ENCODE measurements around the gene RBM42. TPM values are rescaled to one million over a fixed set of nuclear protein-coding genes. Genes with fewer than 3 reads are reported as not detected.

The RBM42 gene
- total RNA-seq, 1 experiment from 2014 or later, result 180 TPM

DNA sequence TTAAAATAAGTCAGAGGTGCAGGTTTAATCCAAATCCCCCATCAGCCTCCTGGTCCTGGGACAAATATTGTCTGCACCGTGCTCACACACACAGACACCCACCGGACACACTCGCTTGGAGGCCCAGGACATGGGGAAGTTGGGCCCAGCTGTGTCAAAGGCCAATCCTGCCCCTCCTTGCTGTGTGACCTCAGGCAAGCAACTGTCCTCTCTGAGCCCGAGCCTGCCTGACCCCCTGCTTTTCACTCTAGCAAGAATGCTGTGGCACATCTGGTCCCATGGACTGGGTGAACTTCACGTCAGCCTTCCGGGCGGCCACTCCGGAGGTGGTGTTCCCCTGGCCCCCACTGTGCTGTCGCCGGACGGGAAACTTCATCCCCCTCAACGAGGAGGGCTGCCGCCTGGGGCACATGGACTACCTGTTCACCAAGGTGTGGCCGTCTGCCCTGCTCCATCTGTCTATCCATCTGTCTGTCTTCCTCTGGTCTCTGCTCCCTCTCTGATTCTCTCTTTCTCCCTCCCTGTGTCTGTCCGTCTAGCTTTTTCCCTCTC, 46.8 kb downstream of the RBM42 start:
- no peak for DNase-seq (ENCODE audit: low read depth, low spot score)
- no peaks in the 10 kb centered on the region for H3K9me3 ChIP-seq (ENCODE audit: control insufficient read depth, insufficient read depth, low read depth, low read length)
- ChIA-PET POLR2A (no interaction called here), CTCF (interaction anchor here (0.6 kb wide), 1 partner anchor 19 kb away, joined by 4 read pairs; no protein-coding TSS in a partner anchor)
- TF ChIP-seq TCF7L2 (IDR thresholded peaks at IDR 0.05; ENCODE audit: low read depth, low read length) (no peak), SIN3A (IDR thresholded peaks at IDR 0.05; ENCODE audit: borderline replicate concordance, insufficient read depth, low read depth, low read length) (no peak)
- TF ChIP-seq, protein P1, sequence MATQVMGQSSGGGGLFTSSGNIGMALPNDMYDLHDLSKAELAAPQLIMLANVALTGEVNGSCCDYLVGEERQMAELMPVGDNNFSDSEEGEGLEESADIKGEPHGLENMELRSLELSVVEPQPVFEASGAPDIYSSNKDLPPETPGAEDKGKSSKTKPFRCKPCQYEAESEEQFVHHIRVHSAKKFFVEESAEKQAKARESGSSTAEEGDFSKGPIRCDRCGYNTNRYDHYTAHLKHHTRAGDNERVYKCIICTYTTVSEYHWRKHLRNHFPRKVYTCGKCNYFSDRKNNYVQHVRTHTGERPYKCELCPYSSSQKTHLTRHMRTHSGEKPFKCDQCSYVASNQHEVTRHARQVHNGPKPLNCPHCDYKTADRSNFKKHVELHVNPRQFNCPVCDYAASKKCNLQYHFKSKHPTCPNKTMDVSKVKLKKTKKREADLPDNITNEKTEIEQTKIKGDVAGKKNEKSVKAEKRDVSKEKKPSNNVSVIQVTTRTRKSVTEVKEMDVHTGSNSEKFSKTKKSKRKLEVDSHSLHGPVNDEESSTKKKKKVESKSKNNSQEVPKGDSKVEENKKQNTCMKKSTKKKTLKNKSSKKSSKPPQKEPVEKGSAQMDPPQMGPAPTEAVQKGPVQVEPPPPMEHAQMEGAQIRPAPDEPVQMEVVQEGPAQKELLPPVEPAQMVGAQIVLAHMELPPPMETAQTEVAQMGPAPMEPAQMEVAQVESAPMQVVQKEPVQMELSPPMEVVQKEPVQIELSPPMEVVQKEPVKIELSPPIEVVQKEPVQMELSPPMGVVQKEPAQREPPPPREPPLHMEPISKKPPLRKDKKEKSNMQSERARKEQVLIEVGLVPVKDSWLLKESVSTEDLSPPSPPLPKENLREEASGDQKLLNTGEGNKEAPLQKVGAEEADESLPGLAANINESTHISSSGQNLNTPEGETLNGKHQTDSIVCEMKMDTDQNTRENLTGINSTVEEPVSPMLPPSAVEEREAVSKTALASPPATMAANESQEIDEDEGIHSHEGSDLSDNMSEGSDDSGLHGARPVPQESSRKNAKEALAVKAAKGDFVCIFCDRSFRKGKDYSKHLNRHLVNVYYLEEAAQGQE (IDR thresholded peaks at IDR 0.05; ENCODE audit: insufficient read depth in 1 of 2, low read depth in 2 of 2, low read length in 1 of 2), result no peak
- TF ChIP-seq, protein P2, sequence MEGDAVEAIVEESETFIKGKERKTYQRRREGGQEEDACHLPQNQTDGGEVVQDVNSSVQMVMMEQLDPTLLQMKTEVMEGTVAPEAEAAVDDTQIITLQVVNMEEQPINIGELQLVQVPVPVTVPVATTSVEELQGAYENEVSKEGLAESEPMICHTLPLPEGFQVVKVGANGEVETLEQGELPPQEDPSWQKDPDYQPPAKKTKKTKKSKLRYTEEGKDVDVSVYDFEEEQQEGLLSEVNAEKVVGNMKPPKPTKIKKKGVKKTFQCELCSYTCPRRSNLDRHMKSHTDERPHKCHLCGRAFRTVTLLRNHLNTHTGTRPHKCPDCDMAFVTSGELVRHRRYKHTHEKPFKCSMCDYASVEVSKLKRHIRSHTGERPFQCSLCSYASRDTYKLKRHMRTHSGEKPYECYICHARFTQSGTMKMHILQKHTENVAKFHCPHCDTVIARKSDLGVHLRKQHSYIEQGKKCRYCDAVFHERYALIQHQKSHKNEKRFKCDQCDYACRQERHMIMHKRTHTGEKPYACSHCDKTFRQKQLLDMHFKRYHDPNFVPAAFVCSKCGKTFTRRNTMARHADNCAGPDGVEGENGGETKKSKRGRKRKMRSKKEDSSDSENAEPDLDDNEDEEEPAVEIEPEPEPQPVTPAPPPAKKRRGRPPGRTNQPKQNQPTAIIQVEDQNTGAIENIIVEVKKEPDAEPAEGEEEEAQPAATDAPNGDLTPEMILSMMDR (IDR thresholded peaks at IDR 0.05), result no peak
- H3K27ac ChIP-seq (ENCODE audit: low read length), result no peak overlapping the region
- peaks cover 3% of the 10 kb centered on the region; the same call in 1 of the 2 replicates for H3K27me3 ChIP-seq (ENCODE audit: control insufficient read depth, insufficient read depth, low read length)
- H3K4me1 ChIP-seq (ENCODE audit: control insufficient read depth, insufficient read depth, low read length), result no peaks in the 10 kb centered on the region
- H3K4me3 ChIP-seq (ENCODE audit: low read depth in 2 of 2, low read length in 2 of 2), result no peak overlapping the region
- intact Hi-C loops (cut with micrococcal nuclease; ENCODE audit: unreplicated experiment), result no loop called here
- ATAC-seq, result no peak
- no TSS peak for BruUV-seq (replicated peaks)
- in situ Hi-C loops (cut with HindIII; ENCODE audit: low pct_unique_long_range_greater_than_20kb, low sequenced_read_pairs), result no loop called here
- no peaks in the 10 kb centered on the region for H3K36me3 ChIP-seq (ENCODE audit: control insufficient read depth, insufficient read depth, low read length)

Other genes with a start within 250 kb of the RBM42 start
- not detected for gene FFAR2, start 180.8 kb upstream of the RBM42 start, total RNA-seq (2021; ENCODE audit: unreplicated experiment)
- not detected for gene KRTDAP, start 138.6 kb upstream of the RBM42 start, total RNA-seq (2021; ENCODE audit: unreplicated experiment)
- gene DMKN, start 115.4 kb upstream of the RBM42 start, total RNA-seq (2021; ENCODE audit: unreplicated experiment), result 5.6 TPM
- 0.39 TPM for gene SBSN, start 100.7 kb upstream of the RBM42 start, total RNA-seq (2021; ENCODE audit: unreplicated experiment)
- not detected for gene GAPDHS, start 95.6 kb upstream of the RBM42 start, total RNA-seq (2021; ENCODE audit: unreplicated experiment)
- gene TMEM147, start 83.4 kb upstream of the RBM42 start, total RNA-seq (2021; ENCODE audit: unreplicated experiment), result 157 TPM
- not detected for gene ATP4A, start 65.4 kb upstream of the RBM42 start, total RNA-seq (2021; ENCODE audit: unreplicated experiment)
- not detected for gene PMIS2, start 42.9 kb upstream of the RBM42 start, total RNA-seq (2021; ENCODE audit: unreplicated experiment)
- 23.2 TPM for gene HAUS5, start 16.3 kb upstream of the RBM42 start, total RNA-seq (2021; ENCODE audit: unreplicated experiment)
- gene ETV2, start 12.7 kb downstream of the RBM42 start, total RNA-seq (2021; ENCODE audit: unreplicated experiment), result 2.8 TPM
- 835 TPM for gene COX6B1, start 19.3 kb downstream of the RBM42 start, total RNA-seq (2021; ENCODE audit: unreplicated experiment)
- gene UPK1A, start 37.5 kb downstream of the RBM42 start, total RNA-seq (2021; ENCODE audit: unreplicated experiment), result 0.67 TPM
- gene ZBTB32, start 75.5 kb downstream of the RBM42 start, total RNA-seq (2021; ENCODE audit: unreplicated experiment), result not detected
- gene KMT2B, start 89.0 kb downstream of the RBM42 start, total RNA-seq (2021; ENCODE audit: unreplicated experiment), result 68.8 TPM
- gene IGFLR1, start 113.4 kb downstream of the RBM42 start, total RNA-seq (2021; ENCODE audit: unreplicated experiment), result 12.5 TPM
- gene U2AF1L4, start 116.4 kb downstream of the RBM42 start, total RNA-seq (2021; ENCODE audit: unreplicated experiment), result 29.8 TPM
- 169 TPM for gene PSENEN, start 116.6 kb downstream of the RBM42 start, total RNA-seq (2021; ENCODE audit: unreplicated experiment)
- gene LIN37, start 119.5 kb downstream of the RBM42 start, total RNA-seq (2021; ENCODE audit: unreplicated experiment), result 23.5 TPM
- 0.87 TPM for gene HSPB6, start 128.0 kb downstream of the RBM42 start, total RNA-seq (2021; ENCODE audit: unreplicated experiment)
- 63.9 TPM for gene PROSER3, start 129.1 kb downstream of the RBM42 start, total RNA-seq (2021; ENCODE audit: unreplicated experiment)
- 35.8 TPM for gene ARHGAP33, start 146.5 kb downstream of the RBM42 start, total RNA-seq (2021; ENCODE audit: unreplicated experiment)
- gene PRODH2, start 183.8 kb downstream of the RBM42 start, total RNA-seq (2021; ENCODE audit: unreplicated experiment), result not detected
- gene NPHS1, start 223.5 kb downstream of the RBM42 start, total RNA-seq (2021; ENCODE audit: unreplicated experiment), result 0.67 TPM
- gene KIRREL2, start 227.9 kb downstream of the RBM42 start, total RNA-seq (2021; ENCODE audit: unreplicated experiment), result 5.0 TPM
- 74.6 TPM for gene APLP1, start 239.5 kb downstream of the RBM42 start, total RNA-seq (2021; ENCODE audit: unreplicated experiment)